GM21737 (cell line): ENCODE results near the gene EIF2A.
"Not testable (repeated sequence)": the region's sequence is repeated elsewhere in the genome, so short reads cannot be mapped to it uniquely, and the experiment has no call there.

Experiments used
- ATAC-seq: cut with Tn5 transposase; IDR thresholded peaks from one replicate; pipeline ENCODE4 v1.9.1; 2021; ENCODE audit warnings: mild to moderate bottlenecking, moderate library complexity; ENCODE audit not compliant: unreplicated experiment

EIF2A gene

GRCh38 chr3:150600647-150601530, 54.3 kb downstream of the EIF2A start:
- not testable (repeated sequence) for ATAC-seq

GRCh38 chr3:150602426-150603152, 56.0 kb downstream of the EIF2A start:
- ATAC-seq: peak; percentile 13

GRCh38 chr3:150603153-150603979, 56.8 kb downstream of the EIF2A start, which contains the start of gene SELENOT:
Gene SELENOT (plus strand): TSS chr3:150603321. CDS start chr3:150603363, 42 bp downstream.
- ATAC-seq: peak; percentile 59

- peak; percentile 0 for ATAC-seq
Measured at GRCh38 chr3:150603980-150604319, 57.4 kb downstream of the EIF2A start.

GRCh38 chr3:150605998-150606641, 59.5 kb downstream of the EIF2A start:
- no peak for ATAC-seq

GRCh38 chr3:150607267-150608065, 60.9 kb downstream of the EIF2A start:
- ATAC-seq: no peak

GRCh38 chr3:150609988-150610387, 63.4 kb downstream of the EIF2A start:
- ATAC-seq: no peak

- ATAC-seq: no peak
Measured at GRCh38 chr3:150610785-150611184, 64.2 kb downstream of the EIF2A start.

- ATAC-seq: no peak
Measured at GRCh38 chr3:150611666-150612065, 65.1 kb downstream of the EIF2A start.

GRCh38 chr3:150612494-150612893, 65.9 kb downstream of the EIF2A start:
- no peak for ATAC-seq

- ATAC-seq: no peak
Measured at GRCh38 chr3:150613034-150613433, 66.4 kb downstream of the EIF2A start.

- no peak for ATAC-seq
Measured at GRCh38 chr3:150613709-150614480, 67.3 kb downstream of the EIF2A start.

GRCh38 chr3:150620002-150620689, 73.6 kb downstream of the EIF2A start:
- no peak for ATAC-seq

- not testable (repeated sequence) for ATAC-seq
Measured at GRCh38 chr3:150622955-150623354, 76.4 kb downstream of the EIF2A start.

- ATAC-seq: no peak
Measured at GRCh38 chr3:150623945-150624344, 77.4 kb downstream of the EIF2A start.

- ATAC-seq: no peak
Measured at GRCh38 chr3:150626148-150626930, 79.8 kb downstream of the EIF2A start.

GRCh38 chr3:150627557-150627956, 81.0 kb downstream of the EIF2A start:
- no peak for ATAC-seq
